ENCODE data around the gene ELP4. TPM values are rescaled to one million over a fixed set of nuclear protein-coding genes. Genes with fewer than 3 reads are reported as not detected.

ELP4 gene
- total RNA-seq, 1 experiment from 2014 or later: 20.3 TPM

DNA sequence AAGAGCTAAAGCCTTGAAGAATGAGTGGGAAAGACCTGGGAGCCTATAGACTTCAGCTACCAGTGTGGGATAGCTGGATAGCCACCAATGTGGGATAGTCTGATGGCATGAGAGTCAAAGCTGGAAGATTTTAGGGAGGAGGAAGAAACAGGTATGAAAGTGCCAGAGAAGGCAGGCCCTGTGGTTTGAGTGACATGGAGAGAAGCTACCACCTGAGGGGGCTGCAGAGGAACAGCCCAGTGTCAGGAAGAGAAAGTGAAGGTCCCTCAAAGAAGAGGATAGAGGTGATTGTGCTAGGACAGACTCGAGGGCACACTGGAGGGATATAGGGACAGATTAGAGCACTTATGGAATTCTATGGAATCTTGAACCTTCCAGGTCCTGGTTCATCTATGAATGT is 324.7 kb downstream of the ELP4 start:
- no peaks in the 10 kb centered on the region for H3K4me1 Mint-ChIP-seq (ENCODE audit: low read depth, unreplicated experiment)
- no peak overlapping the region for H3K27ac Mint-ChIP-seq (ENCODE audit: unreplicated experiment)
- CTCF ChIA-PET: no interaction called here
- H3K36me3 Mint-ChIP-seq (ENCODE audit: insufficient read depth, unreplicated experiment): no peaks in the 10 kb centered on the region
- peaks cover 7% of the 10 kb centered on the region for H3K27me3 Mint-ChIP-seq (ENCODE audit: unreplicated experiment)
- BruUV-seq (replicated peaks): no TSS peak
- TF ChIP-seq, protein P1, sequence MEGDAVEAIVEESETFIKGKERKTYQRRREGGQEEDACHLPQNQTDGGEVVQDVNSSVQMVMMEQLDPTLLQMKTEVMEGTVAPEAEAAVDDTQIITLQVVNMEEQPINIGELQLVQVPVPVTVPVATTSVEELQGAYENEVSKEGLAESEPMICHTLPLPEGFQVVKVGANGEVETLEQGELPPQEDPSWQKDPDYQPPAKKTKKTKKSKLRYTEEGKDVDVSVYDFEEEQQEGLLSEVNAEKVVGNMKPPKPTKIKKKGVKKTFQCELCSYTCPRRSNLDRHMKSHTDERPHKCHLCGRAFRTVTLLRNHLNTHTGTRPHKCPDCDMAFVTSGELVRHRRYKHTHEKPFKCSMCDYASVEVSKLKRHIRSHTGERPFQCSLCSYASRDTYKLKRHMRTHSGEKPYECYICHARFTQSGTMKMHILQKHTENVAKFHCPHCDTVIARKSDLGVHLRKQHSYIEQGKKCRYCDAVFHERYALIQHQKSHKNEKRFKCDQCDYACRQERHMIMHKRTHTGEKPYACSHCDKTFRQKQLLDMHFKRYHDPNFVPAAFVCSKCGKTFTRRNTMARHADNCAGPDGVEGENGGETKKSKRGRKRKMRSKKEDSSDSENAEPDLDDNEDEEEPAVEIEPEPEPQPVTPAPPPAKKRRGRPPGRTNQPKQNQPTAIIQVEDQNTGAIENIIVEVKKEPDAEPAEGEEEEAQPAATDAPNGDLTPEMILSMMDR (IDR thresholded peaks at IDR 0.05; ENCODE audit: unreplicated experiment): no peak
- H3K4me3 Mint-ChIP-seq (ENCODE audit: low read depth, unreplicated experiment): no peak overlapping the region
- intact Hi-C loops (cut with micrococcal nuclease; ENCODE audit: unreplicated experiment): no loop called here
- no peaks in the 10 kb centered on the region for H3K9me3 Mint-ChIP-seq (ENCODE audit: low read depth, unreplicated experiment)
- no peak for DNase-seq

Other genes with a start within 250 kb of the ELP4 start
- 0.68 TPM in 1 of 2 replicates, not detected in the other for gene DCDC1, start 140.0 kb upstream of the ELP4 start, total RNA-seq (2022)
- gene DNAJC24, start 139.9 kb upstream of the ELP4 start, total RNA-seq (2022): 14.9 and 17.9 TPM in 2 replicates
- gene IMMP1L, start 145 bp upstream of the ELP4 start, total RNA-seq (2022): 22.9 and 25.5 TPM in 2 replicates